K562 (cell line): ENCODE measurements around the gene CALU. TPM values are rescaled to one million over a fixed set of nuclear protein-coding genes. Genes with fewer than 3 reads are reported as not detected.

Source experiments
- ERF ChIP-seq: fragments of 450-650 bp; formaldehyde crosslinking; IDR thresholded peaks from 2 replicates; pipeline ENCODE4 v1.4.0; 2020; ENCODE audit warnings: mild to moderate bottlenecking, mixed read lengths
- HOXB6 ChIP-seq: fragments of 250-450 bp; sonication (Bioruptor Pico); IDR thresholded peaks from 2 replicates; pipeline ENCODE4 v1.5.1; 2022; ENCODE audit warnings: mild to moderate bottlenecking, borderline replicate concordance
- IRF1 ChIP-seq: sonication (generic); formaldehyde crosslinking; IDR thresholded peaks from 2 replicates; pipeline ENCODE4 v1.8.0; 2022; ENCODE audit warnings: missing genetic modification reagents, mild to moderate bottlenecking, borderline replicate concordance
- MEF2A ChIP-seq: IDR thresholded peaks from 2 replicates; pipeline ENCODE4 v1.6.1; 2011; ENCODE audit warnings: low read depth, mild to moderate bottlenecking, low read length, moderate library complexity; ENCODE audit not compliant: control insufficient read depth
- MNT ChIP-seq, 2 experiments: fragments of 450-650 bp; conservative IDR thresholded peaks; 2 replicates each; pipeline ENCODE4 v1.6.1; 2017; ENCODE audit warnings: mild to moderate bottlenecking in 2 of 2, moderate library complexity in 2 of 2
- MXD1 ChIP-seq: fragments of 250-450 bp; sonication (Bioruptor Pico); IDR thresholded peaks from 2 replicates; pipeline ENCODE4 v1.8.0; 2021; ENCODE audit warnings: borderline replicate concordance, mild to moderate bottlenecking, moderate library complexity; ENCODE audit not compliant: poor library complexity, severe bottlenecking
- NR2C1 ChIP-seq, 2 experiments: fragments of 450-650 bp; IDR thresholded peaks; 2 replicates each; pipeline ENCODE4 v1.6.1; 2017; ENCODE audit warnings: mild to moderate bottlenecking in 2 of 2, antibody characterized with exemption in 1 of 2, inconsistent platforms in 1 of 2, missing compliant biosample characterization in 1 of 2, missing genetic modification characterization in 1 of 2
- PCBP1 ChIP-seq: fragments of 200-400 bp; formaldehyde crosslinking; IDR thresholded peaks from 2 replicates; pipeline ENCODE4 v1.6.1; 2018; ENCODE audit warnings: mild to moderate bottlenecking, low read depth, low read length; ENCODE audit not compliant: poor library complexity, severe bottlenecking
- PHB ChIP-seq: fragments of 250-450 bp; sonication (Bioruptor Pico); IDR thresholded peaks from 2 replicates; pipeline ENCODE4 v1.5.0; 2021
- PHB2 ChIP-seq: fragments of 450-650 bp; IDR thresholded peaks from 2 replicates; pipeline ENCODE4 v1.6.1; 2017; ENCODE audit warnings: low read depth
- POLR2A ChIP-seq: fragments of 450-650 bp; conservative IDR thresholded peaks from 2 replicates; pipeline ENCODE4 v1.6.1; 2016
- RBBP5 ChIP-seq: fragments of 200-600 bp; sonication (generic); IDR thresholded peaks from 2 replicates; pipeline ENCODE4 v1.6.1; 2012; ENCODE audit warnings: borderline replicate concordance, mild to moderate bottlenecking, low read length, control low read depth, inconsistent platforms; ENCODE audit not compliant: insufficient read depth, poor library complexity, severe bottlenecking
- SMARCA4 ChIP-seq: fragments of 450-650 bp; IDR thresholded peaks from 2 replicates; pipeline ENCODE4 v1.6.1; 2016
- TEAD1 ChIP-seq, 2 experiments: fragments of 450-650 bp in 1 of 2; sonication (generic) in 1 of 2; formaldehyde crosslinking; IDR thresholded peaks; 2 replicates each; pipeline versions ENCODE4 v1.4.0 to v1.8.0; 2020 to 2022; ENCODE audit warnings: mild to moderate bottlenecking in 2 of 2, missing genetic modification reagents in 1 of 2
- WHSC1 ChIP-seq: IDR thresholded peaks from one replicate; pipeline ENCODE4 v1.6.1; 2012; ENCODE audit warnings: low read length, control low read depth, inconsistent platforms
- XRCC4 ChIP-seq: IDR thresholded peaks from one replicate; pipeline ENCODE4 v1.6.1; 2011; ENCODE audit not compliant: insufficient read depth, insufficient read length; ENCODE audit errors: extremely low read depth
- ZC3H11A ChIP-seq: IDR thresholded peaks from 2 replicates; pipeline ENCODE4 v1.6.1; 2012; ENCODE audit warnings: low read depth, low read length, improper control_type of control experiment
- ZKSCAN1 ChIP-seq: fragments of 150-350 bp; IDR thresholded peaks from 2 replicates; pipeline ENCODE4 v1.6.1; 2016; ENCODE audit warnings: low read depth, low read length
- ZNF146 ChIP-seq: IDR thresholded peaks from one replicate; pipeline ENCODE4 v1.6.1; 2018; ENCODE audit warnings: missing compliant biosample characterization; ENCODE audit not compliant: unreplicated experiment
- ZNF165 ChIP-seq: fragments of 250-450 bp; sonication (Bioruptor Pico); IDR thresholded peaks from 2 replicates; pipeline ENCODE4 v1.4.0; 2020; ENCODE audit warnings: borderline replicate concordance
- ZNF174 ChIP-seq: fragments of 250-450 bp; sonication (Bioruptor Pico); IDR thresholded peaks from 2 replicates; pipeline ENCODE4 v1.4.0; 2020; ENCODE audit warnings: mild to moderate bottlenecking
- ZNF280A ChIP-seq: fragments of 450-650 bp; IDR thresholded peaks from 2 replicates; pipeline ENCODE4 v1.6.1; 2018; ENCODE audit warnings: mild to moderate bottlenecking, low read depth; ENCODE audit not compliant: partially characterized antibody
- ZNF384 ChIP-seq: IDR thresholded peaks from 2 replicates; pipeline ENCODE4 v1.6.1; 2012; ENCODE audit warnings: low read depth, low read length, improper control_type of control experiment
- ZNF707 ChIP-seq: fragments of 250-450 bp; sonication (Bioruptor Pico); conservative IDR thresholded peaks from 2 replicates; pipeline ENCODE4 v1.8.0; 2022; ENCODE audit warnings: inconsistent platforms, mild to moderate bottlenecking, moderate library complexity
- polyA plus RNA-seq, 8 experiments: library from polyadenylated mRNA; depleted of rRNA in 4 of 8; stranded (reverse) in 5 of 8; unstranded in 3 of 8; fragments of >200 nt; fragmentation: Nextera tagmentation in 2 of 8; fragmentation: Illumina TruSeq in 1 of 8; extraction: Ambion mirVana in 2 of 8; extraction: Trizol in 1 of 8; gene quantifications; 2 replicates each; pipeline versions ENCODE4 v1.2.1 to v1.2.3, GENCODE V29; 2011 to 2014; ENCODE audit warnings: inconsistent platforms in 1 of 8, missing spikeins in 1 of 8
- total RNA-seq, 7 experiments: library from RNA; depleted of rRNA in 6 of 7; stranded (reverse); fragments of >200 nt in 6 of 7; fragmentation: Illumina TruSeq in 2 of 7; extraction: Trizol in 2 of 7; gene quantifications; 2 replicates each; pipeline versions ENCODE4 v1.2.1 to v1.2.3, GENCODE V29; 2011 to 2021; ENCODE audit warnings: low replicate concordance in 1 of 7

Gene CALU
- total and polyA plus RNA-seq, 9 of the 15 experiments (the other 6 are each of a cell fraction or from before 2014, with no cell fraction given) = 166 to 286 (median 215) TPM

GRCh38 chr7:128783143-128783861 lies 44.1 kb downstream of the CALU start (continued):
- TF ChIP-seq IRF1 (CRISPR knock-in tag) = 0 out of 2 replicates have a peak, but pooled peaks have one; percentile 31
- no peak for TF ChIP-seq XRCC4
- peak; percentile 86; the same call in 1 of the 2 replicates for TF ChIP-seq ZKSCAN1
- TF ChIP-seq MEF2A = no peak
- TF ChIP-seq SMARCA4 = peak; percentile 39; the same call in 1 of the 2 replicates
- TF ChIP-seq PCBP1 = no peak
- TF ChIP-seq ZNF280A = no peak
- TF ChIP-seq POLR2A = no peak; the same call in 1 of the 2 replicates
- no peak for TF ChIP-seq ZC3H11A
- no peak for TF ChIP-seq WHSC1
- peak; percentile 13; the same call in 1 of the 2 replicates for TF ChIP-seq PHB2
- TF ChIP-seq MXD1 = no peak
- TF ChIP-seq ZNF707 (CRISPR knock-in tag) = no peak
- peak; percentile 61 to 78; a peak in 2 of 4 replicates for TF ChIP-seq TEAD1 (CRISPR knock-in tag; IDR thresholded peaks at IDR 0.05)
- peak; percentile 92; the same call in 1 of the 2 replicates for TF ChIP-seq ERF (CRISPR knock-in tag)
- no peak for TF ChIP-seq HOXB6 (CRISPR knock-in tag)
- peak; percentile 40; the same call in 1 of the 2 replicates for TF ChIP-seq PHB
- no peak for TF ChIP-seq NR2C1 (IDR thresholded peaks at IDR 0.05)
- TF ChIP-seq NR2C1 (tag; IDR thresholded peaks at IDR 0.05) = no peak
- TF ChIP-seq RBBP5 = no peak
- 0 out of 2 replicates have a peak, but pooled peaks have one; percentile 13 for TF ChIP-seq ZNF165 (CRISPR knock-in tag)
- TF ChIP-seq ZNF384 = peak; percentile 57; the same call in 1 of the 2 replicates
- no peak for TF ChIP-seq ZNF146 (CRISPR knock-in tag)
- TF ChIP-seq ZNF174 (CRISPR knock-in tag) = peak; percentile 71; the same call in 1 of the 2 replicates
- TF ChIP-seq MNT (conservative IDR thresholded peaks at IDR 0.05) = no peak; a peak in 1 of 4 replicates
